Measurements from ENCODE around the gene VPS39.
A peak's percentile ranks its signal among the peaks of the same experiment; 100 is the strongest.
"Not testable (repeated sequence)": the region's sequence is repeated elsewhere in the genome, so short reads cannot be mapped to it uniquely, and the experiment has no call there.

The VPS39 gene, protein sequence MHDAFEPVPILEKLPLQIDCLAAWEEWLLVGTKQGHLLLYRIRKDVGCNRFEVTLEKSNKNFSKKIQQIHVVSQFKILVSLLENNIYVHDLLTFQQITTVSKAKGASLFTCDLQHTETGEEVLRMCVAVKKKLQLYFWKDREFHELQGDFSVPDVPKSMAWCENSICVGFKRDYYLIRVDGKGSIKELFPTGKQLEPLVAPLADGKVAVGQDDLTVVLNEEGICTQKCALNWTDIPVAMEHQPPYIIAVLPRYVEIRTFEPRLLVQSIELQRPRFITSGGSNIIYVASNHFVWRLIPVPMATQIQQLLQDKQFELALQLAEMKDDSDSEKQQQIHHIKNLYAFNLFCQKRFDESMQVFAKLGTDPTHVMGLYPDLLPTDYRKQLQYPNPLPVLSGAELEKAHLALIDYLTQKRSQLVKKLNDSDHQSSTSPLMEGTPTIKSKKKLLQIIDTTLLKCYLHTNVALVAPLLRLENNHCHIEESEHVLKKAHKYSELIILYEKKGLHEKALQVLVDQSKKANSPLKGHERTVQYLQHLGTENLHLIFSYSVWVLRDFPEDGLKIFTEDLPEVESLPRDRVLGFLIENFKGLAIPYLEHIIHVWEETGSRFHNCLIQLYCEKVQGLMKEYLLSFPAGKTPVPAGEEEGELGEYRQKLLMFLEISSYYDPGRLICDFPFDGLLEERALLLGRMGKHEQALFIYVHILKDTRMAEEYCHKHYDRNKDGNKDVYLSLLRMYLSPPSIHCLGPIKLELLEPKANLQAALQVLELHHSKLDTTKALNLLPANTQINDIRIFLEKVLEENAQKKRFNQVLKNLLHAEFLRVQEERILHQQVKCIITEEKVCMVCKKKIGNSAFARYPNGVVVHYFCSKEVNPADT

DNA sequence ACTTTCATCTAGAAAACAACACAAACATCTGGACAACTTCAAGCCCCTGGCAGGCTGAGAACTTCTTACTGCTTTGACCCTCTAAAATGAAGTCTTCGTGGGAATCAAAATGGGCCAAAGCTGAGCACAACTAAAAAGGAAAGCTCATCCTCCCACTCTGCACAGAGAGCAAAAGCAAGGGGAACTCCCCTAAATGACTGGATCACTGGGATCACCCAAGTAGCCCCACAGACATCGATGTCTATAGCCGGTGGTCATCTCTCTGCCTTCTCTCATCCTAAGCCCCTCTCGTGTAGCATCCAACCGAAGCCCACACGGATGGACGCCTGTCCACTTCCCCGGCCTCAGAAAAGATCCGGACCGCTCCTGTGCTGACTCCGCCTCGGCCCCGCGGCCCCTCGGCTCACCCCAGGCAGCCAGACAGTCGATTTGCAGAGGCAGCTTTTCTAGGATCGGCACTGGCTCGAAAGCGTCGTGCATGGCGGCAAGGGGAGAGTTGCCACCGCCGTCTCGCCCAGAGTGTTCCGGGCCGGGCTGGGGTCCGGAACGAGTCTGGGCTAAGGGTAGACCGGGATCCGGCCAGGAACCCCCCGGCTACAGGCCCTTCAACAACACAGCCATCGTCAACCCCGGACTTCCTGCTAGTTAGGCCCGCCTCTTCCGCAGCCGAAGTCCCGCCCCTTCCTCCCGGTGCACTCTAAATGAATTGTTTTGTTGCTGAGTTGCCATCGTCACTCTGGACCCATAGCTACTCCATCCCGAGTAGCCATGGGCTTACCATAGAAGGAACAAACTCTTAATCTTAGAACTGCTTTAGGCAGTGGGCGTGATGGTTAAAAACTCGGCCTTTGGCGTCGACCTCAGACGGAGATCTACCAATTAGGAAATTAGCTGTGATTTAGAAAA lies at the start of gene VPS39:
TSS of gene VPS39 (minus strand) at position 631 of the 906 bp plus-strand sequence. CDS start at position 480, 151 bp downstream.
- peak; percentile 93 for DNase-seq

- no peak for DNase-seq
Measured at GRCh38 chr15:42253300-42253699, 45.2 kb upstream of the VPS39 start.

DNA sequence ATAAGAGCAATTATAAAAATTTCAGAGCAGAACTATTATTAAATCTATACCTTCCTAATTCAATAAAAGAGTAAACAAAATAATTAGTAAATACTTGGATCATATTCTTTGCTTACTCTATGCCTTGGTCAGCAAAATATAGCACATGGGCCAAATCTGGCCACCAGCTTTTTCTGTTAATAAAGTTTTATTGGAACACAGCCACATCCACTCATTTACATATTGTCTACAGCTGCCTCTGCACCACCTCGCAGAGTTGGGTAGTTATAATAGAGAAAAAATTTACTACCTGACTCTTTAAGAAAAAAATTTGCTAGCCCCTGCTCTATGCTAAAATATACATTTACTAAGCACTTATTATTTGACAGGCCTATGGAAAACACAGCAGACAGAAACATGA lies 32.7 kb upstream of the VPS39 start:
- DNase-seq: no peak

GRCh38 chr15:42239528-42240182 lies 31.6 kb upstream of the VPS39 start:
- no peak for DNase-seq

DNA sequence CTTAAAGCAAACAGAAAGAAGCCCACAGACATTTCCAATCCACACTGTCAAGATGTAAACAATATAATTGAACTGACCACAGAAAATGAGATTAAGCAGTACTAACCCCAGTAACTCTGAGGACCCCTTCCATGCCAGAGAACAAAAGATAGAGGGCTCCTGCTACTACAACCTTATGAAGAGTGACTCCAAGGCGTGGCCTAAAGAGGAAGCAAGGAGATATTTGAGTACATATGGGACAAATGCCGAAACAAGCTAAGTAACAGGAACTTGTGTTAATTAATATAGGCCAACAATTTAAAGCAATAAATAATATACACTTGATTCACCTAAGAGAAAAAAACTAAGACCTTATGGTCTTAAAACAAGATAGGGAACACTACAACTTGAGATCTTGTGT lies 25.0 kb upstream of the VPS39 start:
- DNase-seq: no peak

DNA sequence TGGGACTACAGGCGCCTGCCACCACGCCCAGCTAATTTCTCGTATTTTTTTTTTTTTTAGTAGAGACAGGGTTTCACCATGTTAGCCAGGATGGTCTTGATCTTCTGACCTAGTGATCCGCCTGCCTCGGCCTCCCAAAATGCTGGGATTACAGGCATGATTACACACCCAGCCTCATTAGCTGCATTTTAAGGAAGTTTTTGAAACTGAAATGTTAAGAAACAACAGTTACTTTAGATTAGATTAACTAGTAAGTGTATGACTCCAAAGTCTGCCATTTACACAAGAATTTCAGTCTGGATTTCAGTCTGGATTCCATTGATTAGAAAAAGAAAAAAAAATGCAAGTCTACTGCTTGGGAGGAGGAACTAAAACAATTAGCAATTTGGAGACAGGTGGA lies 24.5 kb upstream of the VPS39 start:
- no peak for DNase-seq

DNA sequence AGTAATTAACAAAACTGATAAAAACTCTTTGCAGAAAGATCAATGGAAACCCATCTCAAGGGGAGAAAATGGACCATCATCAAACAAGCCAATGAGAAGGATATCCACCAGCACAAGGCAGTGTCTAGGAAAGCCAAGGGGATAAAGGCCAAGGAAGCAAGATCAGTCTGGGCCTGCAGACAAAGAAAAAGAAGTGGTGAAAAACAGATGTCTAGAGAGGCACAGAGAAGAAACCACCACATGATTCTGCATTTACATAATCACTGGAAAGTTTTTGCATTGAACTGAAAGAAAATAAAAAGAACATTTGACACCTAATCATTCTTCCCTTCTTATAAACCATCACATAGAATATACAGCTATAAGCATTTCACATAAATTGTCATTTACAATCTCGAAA lies 23.0 kb upstream of the VPS39 start:
- DNase-seq: no peak

GRCh38 chr15:42228981-42229380 lies 20.9 kb upstream of the VPS39 start:
- not testable (repeated sequence) for DNase-seq

DNA sequence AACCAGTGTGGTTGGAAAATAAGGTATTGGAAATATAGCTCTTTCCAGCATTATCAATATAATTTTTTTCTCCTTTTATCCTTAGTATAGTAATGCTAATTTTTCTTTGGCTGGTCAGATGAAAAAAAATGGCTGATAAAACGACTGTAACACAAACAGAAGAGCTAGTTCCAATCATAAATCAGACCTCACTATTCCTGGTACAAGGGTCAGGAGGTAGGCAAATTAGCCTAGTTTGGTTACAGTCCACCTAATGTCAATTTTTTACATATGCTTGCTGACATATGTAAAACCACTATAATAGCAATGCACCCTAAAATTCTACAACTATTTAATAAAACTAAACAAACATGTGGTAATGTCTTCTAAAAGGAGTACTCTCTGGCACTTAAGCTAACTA lies 19.9 kb upstream of the VPS39 start:
- DNase-seq: no peak

DNA sequence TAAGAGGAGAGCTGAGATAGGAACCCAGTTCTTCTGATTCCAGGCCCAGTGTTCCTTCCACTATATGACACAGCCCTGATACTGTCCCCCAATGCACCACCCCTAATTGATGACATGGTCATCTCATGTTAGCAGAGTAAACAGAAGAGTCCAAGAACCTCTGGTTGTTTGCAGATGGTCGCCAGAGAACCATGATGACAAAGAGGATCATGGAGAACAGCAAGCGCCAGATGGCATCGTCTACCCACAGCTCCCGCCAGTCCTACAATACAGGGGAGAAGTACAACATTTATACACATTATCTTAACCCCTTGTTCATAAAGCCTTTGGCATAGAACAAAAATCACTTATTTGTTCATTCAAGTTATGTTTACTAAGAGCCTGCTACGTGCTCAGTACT lies 18.5 kb upstream of the VPS39 start:
- DNase-seq: no peak

- DNase-seq: no peak
Measured at GRCh38 chr15:42220216-42220615, 12.1 kb upstream of the VPS39 start.

- DNase-seq: no peak
Measured at GRCh38 chr15:42218953-42219592, 11.0 kb upstream of the VPS39 start.

DNA sequence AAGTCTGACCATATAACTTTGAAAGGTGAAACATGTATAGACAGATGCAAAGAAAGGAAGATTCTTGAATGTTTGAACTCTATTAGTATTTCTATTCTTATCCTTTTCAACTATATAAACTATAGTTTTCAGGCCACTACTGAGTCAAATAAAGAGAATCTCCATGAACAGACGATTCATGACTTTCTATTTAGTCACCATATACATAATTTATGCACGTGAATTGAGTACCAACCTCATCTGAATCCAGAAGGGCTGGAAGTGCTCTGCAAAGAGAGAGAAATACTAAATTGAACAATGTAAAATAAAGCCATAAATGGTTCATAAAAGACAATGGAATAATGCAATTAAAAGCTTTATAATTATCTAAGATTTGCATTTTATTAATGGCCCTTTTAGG lies 9.5 kb upstream of the VPS39 start:
- no peak for DNase-seq

- DNase-seq: no peak
Measured at GRCh38 chr15:42215913-42216829, 8.1 kb upstream of the VPS39 start.

DNA sequence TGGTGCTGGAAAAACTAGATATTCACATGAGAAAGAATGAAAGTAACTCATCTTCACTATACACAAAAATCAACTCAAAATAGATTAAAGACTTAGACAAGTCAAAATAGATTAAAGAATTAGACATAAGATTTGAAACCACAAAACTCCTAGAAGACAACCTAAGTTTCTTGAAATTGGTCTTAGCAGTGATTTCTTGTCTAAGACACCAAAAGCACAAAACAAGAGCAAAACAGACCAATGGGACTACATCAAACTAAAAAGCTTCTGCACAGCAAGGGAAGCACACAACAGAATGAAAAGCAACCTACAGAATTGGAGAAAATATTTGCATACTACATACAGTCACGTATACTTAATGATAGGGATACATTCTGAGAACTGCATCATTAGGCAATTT lies 6.5 kb upstream of the VPS39 start:
- DNase-seq: no peak

DNA sequence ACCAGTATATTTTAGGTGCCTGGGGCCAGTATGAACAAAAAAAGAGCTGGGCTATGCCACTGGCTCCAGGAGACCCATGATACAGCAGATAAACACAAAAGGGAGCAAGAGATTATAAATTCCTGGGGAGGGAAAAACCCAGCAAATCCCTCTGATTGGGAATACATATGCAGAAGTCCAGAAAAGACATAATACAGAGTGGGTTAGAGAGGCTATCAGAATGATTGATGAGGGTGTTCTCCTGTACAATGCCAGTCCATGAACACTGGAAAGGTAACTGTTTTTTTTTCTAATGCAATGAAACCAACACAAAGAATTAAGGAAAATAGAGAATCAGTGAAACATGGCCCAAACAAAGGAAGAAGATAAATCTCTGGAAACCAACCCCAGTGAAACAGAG lies 5.4 kb upstream of the VPS39 start:
- DNase-seq: no peak

GRCh38 chr15:42210696-42211095 lies 2.6 kb upstream of the VPS39 start:
- DNase-seq: no peak

- DNase-seq: no peak
Measured at GRCh38 chr15:42206406-42206805, 1.7 kb downstream of the VPS39 start.

GRCh38 chr15:42203891-42204290 lies 4.2 kb downstream of the VPS39 start:
- DNase-seq: no peak

DNA sequence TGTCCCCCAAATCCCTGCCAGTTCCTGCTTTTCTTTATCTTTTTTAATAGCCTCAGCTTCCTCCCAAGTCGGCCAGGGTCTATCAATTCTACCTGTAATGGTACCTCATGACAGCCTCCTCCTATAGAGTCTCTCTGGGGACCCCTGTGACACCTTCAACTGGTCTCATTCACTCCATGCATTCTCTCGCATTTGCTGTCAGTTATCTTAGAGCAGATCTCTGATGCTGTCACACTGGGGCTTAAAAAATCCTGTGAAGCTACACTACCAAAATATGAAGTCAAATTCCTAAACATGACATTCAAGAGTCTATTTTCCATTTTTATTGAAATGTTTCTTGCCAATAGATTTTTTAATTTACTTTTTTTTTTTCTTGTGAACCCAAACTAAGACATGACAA lies 5.5 kb downstream of the VPS39 start:
- DNase-seq: no peak

- no peak for DNase-seq
Measured at GRCh38 chr15:42201801-42202200, 6.3 kb downstream of the VPS39 start.
